Activated naive CD4-positive, alpha-beta T cell treated with anti-CD3 and anti-CD28 coated beads, Interleukin-2, amount 10 ng/mL, durations not matched to agents 7 days and 5 days (primary cell): ENCODE results near the gene FAM136A.
A peak's percentile ranks its signal among the peaks of the same experiment; 100 is the strongest.
"Not testable (repeated sequence)": the region's sequence is repeated elsewhere in the genome, so short reads cannot be mapped to it uniquely, and the experiment has no call there.

Experiments
- CTCF ChIA-PET: fragments of 350-600 bp; sonication (Branson Sonifier 250); formaldehyde crosslinking; loops from one replicate; lab custom pipeline; 2021; ENCODE audit warnings: antibody characterized with exemption; lab: Charles Lee
- DNase-seq: peaks from one replicate; pipeline ENCODE4 v3.0.0-alpha.2; 2020
- H3K27ac Mint-ChIP-seq: one replicate; pipeline ENCODE4 v1.8.0; 2021; ENCODE audit warnings: mild to moderate bottlenecking, moderate library complexity, mixed read lengths
- H3K27me3 Mint-ChIP-seq: one replicate; pipeline ENCODE4 v1.8.0; 2021; ENCODE audit warnings: mild to moderate bottlenecking, mixed read lengths
- H3K36me3 Mint-ChIP-seq: one replicate; pipeline ENCODE4 v1.8.0; 2021; ENCODE audit warnings: mixed read lengths
- H3K4me1 Mint-ChIP-seq: one replicate; pipeline ENCODE4 v1.8.0; 2021; ENCODE audit warnings: mixed read lengths
- H3K4me3 Mint-ChIP-seq: one replicate; pipeline ENCODE4 v1.8.0; 2021; ENCODE audit warnings: mild to moderate bottlenecking, moderate library complexity, mixed read lengths
- H3K9me3 Mint-ChIP-seq: one replicate; pipeline ENCODE4 v1.8.0; 2021; ENCODE audit warnings: mixed read lengths

FAM136A gene

GRCh38 chr2:70269422-70270302 is 32.2 kb downstream of the FAM136A start:
- CTCF ChIA-PET = interaction anchor here (1.2 kb wide), 1 partner anchor 8 kb away, joined by 3 read pairs; no protein-coding TSS in a partner anchor
- H3K4me3 Mint-ChIP-seq, H3K27ac Mint-ChIP-seq, H3K27me3 Mint-ChIP-seq, H3K9me3 Mint-ChIP-seq, DNase-seq: not testable (repeated sequence)
- Mint-ChIP-seq H3K36me3 (peaks cover 30% of the 10 kb centered on the region), H3K4me1 (peaks cover 15% of the 10 kb centered on the region)

- H3K27ac Mint-ChIP-seq, H3K4me3 Mint-ChIP-seq, H3K27me3 Mint-ChIP-seq, DNase-seq, CTCF ChIA-PET, H3K9me3 Mint-ChIP-seq: not testable (repeated sequence)
- H3K36me3 Mint-ChIP-seq = peaks cover 32% of the 10 kb centered on the region
- H3K4me1 Mint-ChIP-seq = peaks cover 27% of the 10 kb centered on the region
These were observed 34.9 kb downstream of the FAM136A start for GRCh38 chr2:70266925-70267324.

- DNase-seq = no peak
- H3K36me3 Mint-ChIP-seq = peaks cover 32% of the 10 kb centered on the region
- no peak overlapping the region for H3K4me3 Mint-ChIP-seq
- H3K9me3 Mint-ChIP-seq = no peaks in the 10 kb centered on the region
- H3K27ac Mint-ChIP-seq = peak overlapping the region; percentile 73
- CTCF ChIA-PET = interaction anchor here (1.1 to 1.7 kb wide), 2 partner anchors 9 to 41 kb away, joined by 3 to 7 read pairs; partner anchors contain the start of gene FAM136A
- H3K4me1 Mint-ChIP-seq = peaks cover 62% of the 10 kb centered on the region
- H3K27me3 Mint-ChIP-seq = no peaks in the 10 kb centered on the region
These were observed 40.4 kb downstream of the FAM136A start for GRCh38 chr2:70261501-70261900.

- Mint-ChIP-seq H3K9me3 (no peaks in the 10 kb centered on the region), H3K27me3 (peaks cover 4% of the 10 kb centered on the region), H3K4me3 (peak overlapping the region; percentile 79), H3K27ac (peak overlapping the region; percentile 75), H3K36me3 (peaks cover 22% of the 10 kb centered on the region), H3K4me1 (peaks cover 51% of the 10 kb centered on the region)
- DNase-seq = no peak
- CTCF ChIA-PET = interaction anchor here (1.4 kb wide), 1 partner anchor 12 kb away, joined by 4 read pairs; no protein-coding TSS in a partner anchor
These were observed 43.4 kb downstream of the FAM136A start for GRCh38 chr2:70258532-70258875.

- Mint-ChIP-seq H3K4me1 (peaks cover 32% of the 10 kb centered on the region), H3K36me3 (peaks cover 7% of the 10 kb centered on the region), H3K4me3 (no peak overlapping the region), H3K27ac (no peak overlapping the region), H3K27me3 (peaks cover 4% of the 10 kb centered on the region), H3K9me3 (no peaks in the 10 kb centered on the region)
- DNase-seq = no peak
- CTCF ChIA-PET = no interaction called here
These were observed 46.1 kb downstream of the FAM136A start for GRCh38 chr2:70255637-70256314.

GRCh38 chr2:70250434-70250833 is 51.4 kb downstream of the FAM136A start:
- CTCF ChIA-PET = no interaction called here
- DNase-seq = no peak
- Mint-ChIP-seq H3K4me1 (peaks cover 13% of the 10 kb centered on the region), H3K4me3 (no peak overlapping the region), H3K36me3 (peaks cover 13% of the 10 kb centered on the region), H3K9me3 (no peaks in the 10 kb centered on the region), H3K27ac (no peak overlapping the region), H3K27me3 (peaks cover 9% of the 10 kb centered on the region)

GRCh38 chr2:70248181-70248847 is 53.6 kb downstream of the FAM136A start, which contains the start of gene TIA1:
TSS of gene TIA1 (minus strand) at chr2:70248628. CDS start at chr2:70248430, 198 bp downstream.
- peaks cover 29% of the 10 kb centered on the region for H3K4me1 Mint-ChIP-seq
- peak within 1 kb of the TSS; percentile 89 for H3K4me3 Mint-ChIP-seq
- DNase-seq = peak; percentile 99
- H3K9me3 Mint-ChIP-seq = no peaks in the 10 kb centered on the region
- peak within 1 kb of the TSS; percentile 95 for H3K27ac Mint-ChIP-seq
- CTCF ChIA-PET = no interaction called here
- H3K27me3 Mint-ChIP-seq = peaks cover 5% of the 10 kb centered on the region
- peaks cover 22% of the 10 kb centered on the region for H3K36me3 Mint-ChIP-seq

GRCh38 chr2:70247364-70248180 is 54.3 kb downstream of the FAM136A start:
- Mint-ChIP-seq H3K36me3 (peaks cover 26% of the 10 kb centered on the region), H3K9me3 (no peaks in the 10 kb centered on the region), H3K27me3 (peaks cover 5% of the 10 kb centered on the region), H3K4me1 (peaks cover 34% of the 10 kb centered on the region), H3K4me3 (peak overlapping the region; percentile 89), H3K27ac (peak overlapping the region; percentile 95)
- DNase-seq = no peak
- CTCF ChIA-PET = interaction anchor here (1.0 to 1.2 kb wide), 2 partner anchors 46 to 57 kb away, joined by 3 to 5 read pairs; partner anchors contain the start of genes C2orf42 and SNRPG
